ENCODE data around the gene CX3CL1.
A peak's percentile ranks its signal among the peaks of the same experiment; 100 is the strongest.
"Not testable (repeated sequence)": the region's sequence is repeated elsewhere in the genome, so short reads cannot be mapped to it uniquely, and the experiment has no call there.

Gene CX3CL1

GRCh38 chr16:57364143-57364542 lies 8.1 kb upstream of the CX3CL1 start:
- no peak for DNase-seq (ENCODE audit: low read depth)
- TF ChIP-seq CTCF (IDR thresholded peaks at IDR 0.05; ENCODE audit: control insufficient read depth, extremely low read depth, insufficient read depth) = no peak
- no peak overlapping the region for H3K4me3 ChIP-seq (ENCODE audit: low read depth, low read length)

- H3K4me3 ChIP-seq (ENCODE audit: low read depth, low read length) = no peak overlapping the region
- TF ChIP-seq CTCF (IDR thresholded peaks at IDR 0.05; ENCODE audit: control insufficient read depth, extremely low read depth, insufficient read depth) = no peak
- DNase-seq (ENCODE audit: low read depth) = no peak
Measured at GRCh38 chr16:57366544-57367040, 5.7 kb upstream of the CX3CL1 start.

- no peak overlapping the region for H3K4me3 ChIP-seq (ENCODE audit: low read depth, low read length)
- no peak for TF ChIP-seq CTCF (IDR thresholded peaks at IDR 0.05; ENCODE audit: control insufficient read depth, extremely low read depth, insufficient read depth)
- peak; percentile 78 for DNase-seq (ENCODE audit: low read depth)
Measured at GRCh38 chr16:57367116-57367752, 5.1 kb upstream of the CX3CL1 start.

GRCh38 chr16:57371494-57372371 lies 557 bp upstream of the CX3CL1 start:
- no peak for TF ChIP-seq CTCF (IDR thresholded peaks at IDR 0.05; ENCODE audit: control insufficient read depth, extremely low read depth, insufficient read depth)
- H3K4me3 ChIP-seq (ENCODE audit: low read depth, low read length) = no peak overlapping the region
- no peak for DNase-seq (ENCODE audit: low read depth)

- no peak overlapping the region for H3K4me3 ChIP-seq (ENCODE audit: low read depth, low read length)
- DNase-seq (ENCODE audit: low read depth) = no peak
- no peak for TF ChIP-seq CTCF (IDR thresholded peaks at IDR 0.05; ENCODE audit: control insufficient read depth, extremely low read depth, insufficient read depth)
Measured at GRCh38 chr16:57373117-57373947, 1.0 kb downstream of the CX3CL1 start.

- no peak for DNase-seq (ENCODE audit: low read depth)
- TF ChIP-seq CTCF (IDR thresholded peaks at IDR 0.05; ENCODE audit: control insufficient read depth, extremely low read depth, insufficient read depth) = no peak
- H3K4me3 ChIP-seq (ENCODE audit: low read depth, low read length) = no peak overlapping the region
Measured at GRCh38 chr16:57374067-57374534, 1.8 kb downstream of the CX3CL1 start.

- not testable (repeated sequence) for DNase-seq (ENCODE audit: low read depth); H3K4me3 ChIP-seq (ENCODE audit: low read depth, low read length)
Measured at GRCh38 chr16:57374925-57375465, 2.7 kb downstream of the CX3CL1 start.

Measured in LNCaP clone FGC (cell line).